NCI-H526 treated with DMSO at 0.1 percent for 48 hours (cell line): ENCODE measurements around the gene INO80.
A peak's percentile ranks its signal among the peaks of the same experiment; 100 is the strongest.
"Not testable (repeated sequence)": the region's sequence is repeated elsewhere in the genome, so short reads cannot be mapped to it uniquely, and the experiment has no call there.

Source experiments
- DNase-seq: peaks from one replicate; lab custom pipeline; 2025; lab: John Stamatoyannopoulos, UW

The INO80 gene

DNA sequence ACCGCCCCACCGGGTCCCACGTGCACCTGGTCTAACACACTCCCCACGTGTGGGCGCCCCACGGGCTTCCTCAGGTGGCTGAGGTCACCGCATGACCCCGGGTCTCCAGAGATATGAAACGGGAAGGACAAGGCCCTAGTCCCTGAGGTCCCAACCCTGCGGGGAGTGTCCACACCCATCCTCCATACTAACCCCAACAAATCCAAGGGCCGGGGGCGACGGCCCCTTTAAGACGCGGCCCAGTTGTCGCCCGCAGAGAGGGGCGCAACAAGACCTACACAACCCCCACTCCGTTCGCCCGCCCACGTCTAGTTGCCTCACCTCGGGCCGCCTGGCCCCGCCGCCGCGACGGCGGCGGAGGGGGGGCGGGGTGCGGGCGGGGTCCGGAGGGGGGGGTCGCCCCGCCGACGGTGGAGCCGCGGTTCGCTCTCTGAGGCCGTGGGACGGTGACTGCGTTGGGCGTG is 396 bp downstream of the INO80 start:
- DNase-seq = peak; percentile 39

DNA sequence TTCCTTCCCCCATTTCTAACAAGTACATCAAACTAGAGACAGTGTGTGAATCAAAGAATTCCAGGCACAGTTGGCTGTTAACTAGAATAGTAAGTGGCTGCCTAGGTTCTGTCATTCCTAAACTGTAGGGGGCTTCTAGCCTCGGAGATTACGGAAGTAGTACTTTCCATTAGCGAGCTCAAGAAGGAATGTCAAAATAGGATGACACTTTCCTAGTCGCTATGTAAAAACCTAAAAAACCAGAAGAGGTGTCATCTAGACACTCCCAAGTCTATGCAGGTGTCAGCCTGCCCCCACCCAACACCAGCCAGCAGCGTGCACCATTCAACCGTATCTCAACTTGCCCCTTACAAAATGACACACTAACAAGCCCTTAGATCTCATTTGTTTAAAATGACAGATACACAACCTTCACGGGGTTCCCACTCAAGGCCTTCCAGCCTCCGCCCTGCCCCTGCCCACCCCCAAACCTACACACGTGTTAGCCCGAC is 874 bp downstream of the INO80 start:
- DNase-seq = peak; percentile 29

DNA sequence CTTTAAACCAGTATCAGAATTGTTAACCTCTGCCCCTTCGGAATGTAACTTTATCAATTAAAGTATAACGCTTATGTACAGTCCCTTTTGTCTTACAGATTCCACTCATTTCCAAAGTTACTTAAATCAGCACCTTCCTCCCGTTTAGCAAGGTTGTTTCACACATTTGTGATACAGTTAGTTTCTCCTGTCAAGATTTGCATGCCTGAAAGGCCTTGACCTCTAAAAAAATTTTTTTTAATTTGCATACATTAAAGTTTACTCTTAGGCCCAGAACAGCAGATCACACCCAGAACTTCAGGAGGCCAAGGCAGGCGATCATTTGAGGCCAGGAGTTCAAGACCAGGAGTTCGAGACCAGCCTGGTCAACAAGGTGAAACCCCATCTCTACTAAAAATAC is 9.1 kb downstream of the INO80 start:
- DNase-seq = peak; percentile 1

DNA sequence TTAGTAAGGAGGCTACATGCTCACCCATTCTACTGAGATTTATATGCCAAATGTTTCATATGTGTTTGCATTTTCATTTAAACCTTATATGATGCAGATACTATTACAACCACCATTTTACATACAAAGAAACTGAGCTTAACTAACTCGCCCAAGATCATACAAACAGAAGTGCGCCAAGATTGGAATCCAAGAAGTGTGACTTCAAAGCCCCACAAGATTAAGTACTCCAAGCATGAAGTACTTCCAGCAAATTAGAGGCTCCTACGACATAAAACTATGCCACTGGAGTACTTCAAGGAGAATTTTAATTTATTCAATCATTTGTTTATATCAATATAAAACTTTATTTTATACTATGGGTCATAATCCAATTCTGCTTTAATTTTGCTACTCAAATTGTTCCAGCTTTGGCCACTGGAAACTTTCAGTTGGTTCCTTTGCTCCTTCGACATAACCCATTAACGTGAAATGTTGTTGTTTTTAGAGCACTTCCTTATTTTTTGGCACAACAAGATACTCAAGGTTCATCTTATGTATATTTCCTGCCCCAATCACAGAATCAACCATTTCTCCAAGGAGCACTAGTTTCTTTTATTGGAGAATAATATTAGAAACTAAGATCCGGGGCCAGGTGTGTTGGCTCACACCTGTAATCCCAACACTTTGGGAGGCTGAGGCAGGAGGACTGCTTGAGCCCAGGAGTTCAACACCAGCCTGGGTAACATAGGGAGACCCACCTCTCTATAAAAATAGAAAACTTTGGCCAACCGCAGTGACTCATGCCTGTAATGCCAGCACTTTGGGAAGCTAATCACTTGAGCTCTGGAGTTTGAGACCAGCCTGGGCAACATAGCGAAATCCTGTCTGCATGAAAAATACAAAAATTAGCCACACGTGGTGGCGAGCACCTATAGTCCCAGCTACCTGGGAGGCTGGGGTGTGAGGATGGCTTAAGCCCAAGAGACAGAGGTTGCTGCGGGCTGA is 10.4 kb downstream of the INO80 start:
- no peak for DNase-seq

DNA sequence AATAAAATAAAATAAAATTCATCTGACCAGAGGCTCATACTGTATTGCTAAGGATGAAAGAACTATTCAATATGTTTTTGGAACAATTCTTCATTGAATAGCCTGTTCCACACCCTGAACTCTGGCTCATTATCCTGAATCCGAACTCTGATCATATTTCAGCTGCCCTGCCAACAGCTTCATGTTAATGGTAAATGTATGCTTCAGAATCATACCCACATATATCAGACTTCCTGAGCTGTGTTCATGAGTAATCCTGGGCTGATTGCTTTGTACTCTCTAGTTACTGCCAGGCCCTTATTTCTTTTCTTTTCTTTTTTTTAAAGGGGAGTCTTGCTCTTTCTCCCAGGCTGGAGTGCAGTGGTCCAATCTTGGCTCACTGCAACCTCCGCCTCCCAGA is 11.8 kb downstream of the INO80 start:
- no peak for DNase-seq

DNA sequence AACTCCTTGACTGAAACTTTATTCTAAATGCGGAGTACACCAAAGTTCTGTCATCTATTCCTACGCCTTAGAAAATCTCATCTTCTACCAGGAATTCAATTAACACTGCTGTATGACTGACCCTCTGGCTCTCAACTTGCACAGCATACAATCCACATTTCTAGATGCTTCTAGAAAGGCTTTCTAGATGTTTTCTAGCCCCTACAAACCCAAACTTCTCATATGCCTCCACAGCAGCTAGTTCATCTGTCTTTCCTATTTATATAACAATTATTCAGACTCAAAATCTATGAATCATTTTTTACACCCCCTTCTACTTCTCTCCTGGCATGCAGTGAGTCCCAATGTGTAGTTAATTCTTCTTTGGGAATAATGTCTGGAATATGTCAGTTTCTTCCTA is 13.2 kb downstream of the INO80 start:
- DNase-seq = no peak

DNA sequence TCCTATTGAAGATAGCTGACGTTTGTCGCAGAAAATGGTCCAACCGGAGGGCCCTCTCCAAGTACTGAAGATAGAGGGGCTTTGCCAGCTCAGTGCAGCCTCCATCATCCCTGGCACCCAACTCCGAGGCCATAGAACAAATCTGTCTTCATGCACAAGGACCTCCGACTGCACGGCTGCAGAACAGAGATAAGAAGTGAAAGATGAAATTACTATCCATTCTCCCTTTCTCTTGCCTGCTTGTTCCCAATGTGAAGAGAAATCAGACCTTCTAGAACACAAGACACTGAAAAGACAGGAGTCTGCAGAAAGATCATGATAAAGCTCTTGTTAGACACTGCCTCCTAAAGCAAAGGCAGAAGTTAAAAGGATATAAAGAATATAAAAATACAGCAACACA is 19.9 kb downstream of the INO80 start:
- no peak for DNase-seq

DNA sequence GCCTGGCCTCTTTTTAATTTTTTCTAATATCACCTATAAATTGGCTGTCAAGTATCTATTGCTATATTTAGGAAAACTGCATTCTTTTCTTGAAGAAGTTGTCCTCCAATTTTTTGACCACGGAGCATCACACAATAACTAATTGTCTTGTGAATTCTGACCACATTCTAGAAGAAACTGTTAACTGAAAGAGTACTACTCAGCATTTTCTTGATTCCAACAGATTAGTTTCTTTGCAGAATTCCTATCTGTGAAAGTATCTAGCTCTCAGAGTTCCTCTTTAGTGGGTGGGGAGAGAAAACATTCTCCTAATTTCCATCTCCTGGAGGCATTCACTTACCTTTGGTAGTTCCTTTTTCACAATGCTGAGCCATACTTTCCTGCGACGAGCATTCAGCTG is 31.1 kb downstream of the INO80 start:
- DNase-seq = no peak

DNA sequence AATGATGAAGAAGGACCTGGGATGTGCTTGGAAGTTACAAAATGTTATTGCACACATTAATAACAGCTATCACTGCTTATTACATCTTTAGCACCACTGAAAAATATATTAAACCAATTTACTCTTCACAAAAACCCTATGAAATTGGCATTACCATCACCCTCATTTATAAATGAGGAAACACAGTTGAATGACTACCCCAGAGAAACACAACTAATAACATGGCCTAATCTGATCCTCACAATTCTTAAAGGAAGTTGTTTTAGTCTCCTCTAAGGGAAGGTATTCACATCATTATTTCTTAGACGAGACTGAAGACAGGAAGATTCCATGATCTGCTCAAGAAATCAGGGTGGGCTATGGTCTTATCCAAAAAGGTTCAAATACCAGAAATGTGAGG is 35.9 kb downstream of the INO80 start:
- no peak for DNase-seq

DNA sequence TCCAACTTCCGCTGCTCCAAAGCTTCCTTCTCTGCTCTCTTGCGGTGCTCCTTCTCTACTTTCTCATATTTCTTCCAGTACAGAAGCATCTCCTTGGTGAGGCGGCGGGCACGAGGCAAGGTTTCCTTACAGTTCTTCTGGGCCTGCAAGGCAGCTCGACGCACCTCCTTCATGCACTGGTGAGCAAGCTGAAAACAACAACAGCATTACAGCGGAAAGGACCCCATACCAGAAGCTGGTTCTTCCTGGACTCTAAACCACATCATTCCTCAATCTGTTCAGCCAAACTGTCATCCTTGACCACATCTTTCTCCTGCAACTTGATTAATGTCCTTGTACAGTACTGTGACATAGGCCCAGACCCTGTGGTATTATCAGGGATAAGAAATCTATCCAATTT is 36.4 kb downstream of the INO80 start:
- DNase-seq = no peak

DNA sequence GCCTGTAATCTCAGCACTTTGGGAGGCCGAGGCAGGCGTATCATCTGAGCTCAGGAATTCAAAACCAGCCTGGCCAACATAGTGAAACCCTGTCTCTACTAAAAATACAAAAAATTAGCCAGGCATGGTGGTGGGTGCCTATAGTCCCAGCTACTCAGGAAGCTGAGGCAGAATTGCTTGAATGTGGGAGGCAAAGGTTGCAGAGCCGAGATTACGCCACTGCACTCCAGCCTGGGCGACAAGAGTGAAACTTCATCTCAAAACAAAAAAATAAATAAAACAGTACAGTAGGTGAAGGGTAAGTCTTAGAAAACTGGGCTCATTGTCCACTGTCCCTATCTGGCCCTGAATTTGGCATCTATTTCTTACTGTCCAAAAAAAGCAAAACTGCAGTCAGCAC is 37.2 kb downstream of the INO80 start:
- DNase-seq = not testable (repeated sequence)

DNA sequence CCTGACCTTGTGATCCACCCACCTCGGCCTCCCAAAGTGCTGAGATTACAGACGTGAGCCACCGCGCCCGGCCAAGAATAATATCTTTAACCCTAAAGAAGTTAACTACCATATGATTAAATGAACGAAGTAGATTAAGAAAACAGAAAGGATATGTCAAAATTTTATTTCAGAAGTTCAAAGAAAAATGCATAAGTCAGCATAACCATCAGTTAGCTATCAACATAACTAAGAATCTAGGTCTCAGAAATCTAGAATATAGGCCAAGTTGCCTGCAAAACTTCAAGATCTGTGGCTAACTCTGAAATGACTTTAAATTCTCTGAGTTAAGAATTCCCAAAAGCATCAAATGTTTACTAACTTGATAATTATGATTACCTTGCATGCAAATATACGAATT is 38.0 kb downstream of the INO80 start:
- no peak for DNase-seq

DNA sequence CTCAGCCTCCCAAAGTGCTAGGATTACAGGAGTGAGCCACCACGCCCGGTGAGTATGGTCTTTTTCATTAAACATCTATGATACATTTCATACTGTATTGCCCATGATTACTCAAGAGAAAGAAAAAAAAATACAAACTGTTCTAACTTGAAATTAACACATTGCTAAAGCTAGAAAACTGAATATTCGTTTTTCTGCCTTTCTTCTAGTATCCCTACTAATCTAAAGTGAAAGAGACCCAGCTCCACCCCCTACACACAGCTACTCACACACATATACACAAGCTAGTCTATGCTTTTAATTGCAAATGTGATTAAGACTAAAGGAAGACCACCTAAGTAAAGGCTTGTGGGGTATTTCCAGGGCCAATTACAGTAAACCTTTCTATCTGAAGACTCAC is 43.1 kb downstream of the INO80 start:
- DNase-seq = no peak

DNA sequence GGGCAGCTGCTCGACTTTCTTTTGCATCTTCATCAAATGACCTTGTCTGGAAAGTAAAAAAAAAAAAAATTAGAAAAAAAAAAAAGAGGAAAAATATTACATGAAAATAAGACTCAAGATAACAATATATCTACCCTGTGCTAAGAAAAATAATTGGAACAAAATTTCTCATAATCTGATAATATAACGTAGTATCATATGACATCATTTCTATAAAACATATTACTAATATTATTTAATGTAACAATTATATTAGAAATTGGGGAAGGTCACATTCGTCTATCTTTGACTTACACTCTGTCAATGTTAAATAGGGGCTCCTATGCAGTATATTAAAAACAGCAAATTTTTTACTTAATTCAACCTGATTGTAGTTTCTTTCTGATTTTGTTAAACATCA is 44.1 kb downstream of the INO80 start:
- no peak for DNase-seq

DNA sequence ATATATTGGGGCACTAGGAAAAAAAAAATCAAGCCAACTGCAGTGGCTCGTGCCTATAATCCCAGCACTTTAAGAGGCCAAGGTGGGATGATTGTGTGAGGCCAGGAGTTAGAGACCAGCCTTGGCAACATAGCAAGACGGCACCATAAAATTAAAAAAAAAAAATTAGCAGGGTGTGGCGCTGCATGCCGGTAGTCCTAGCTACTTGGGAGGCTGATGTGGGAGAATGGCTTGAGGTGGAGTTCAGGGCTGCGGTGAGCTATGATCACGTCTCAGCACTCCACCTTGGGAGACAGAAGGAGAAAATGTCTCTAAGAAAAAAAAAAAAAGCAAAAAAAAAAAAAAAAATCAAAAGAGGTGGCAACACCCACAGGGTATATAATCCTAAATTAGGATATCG is 49.6 kb downstream of the INO80 start:
- no peak for DNase-seq

DNA sequence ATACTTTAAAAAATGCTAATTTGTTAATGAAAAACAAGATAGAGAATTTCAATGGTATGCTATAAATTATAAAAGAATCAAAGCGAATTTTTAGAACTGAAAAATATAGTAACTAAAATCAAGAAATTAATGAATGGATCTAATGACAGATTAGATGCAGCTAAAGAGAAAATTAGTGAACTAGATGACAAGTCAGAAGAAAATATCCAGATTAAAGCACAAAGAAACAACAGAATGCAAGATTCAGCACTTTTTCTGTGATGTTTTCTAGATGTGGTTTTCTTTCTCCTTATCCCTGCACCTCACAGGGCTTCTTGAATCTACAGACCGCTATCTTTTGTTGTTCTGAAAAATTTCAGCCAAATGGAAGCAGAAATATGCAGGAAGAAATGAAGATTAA is 54.4 kb downstream of the INO80 start:
- DNase-seq = no peak

DNA sequence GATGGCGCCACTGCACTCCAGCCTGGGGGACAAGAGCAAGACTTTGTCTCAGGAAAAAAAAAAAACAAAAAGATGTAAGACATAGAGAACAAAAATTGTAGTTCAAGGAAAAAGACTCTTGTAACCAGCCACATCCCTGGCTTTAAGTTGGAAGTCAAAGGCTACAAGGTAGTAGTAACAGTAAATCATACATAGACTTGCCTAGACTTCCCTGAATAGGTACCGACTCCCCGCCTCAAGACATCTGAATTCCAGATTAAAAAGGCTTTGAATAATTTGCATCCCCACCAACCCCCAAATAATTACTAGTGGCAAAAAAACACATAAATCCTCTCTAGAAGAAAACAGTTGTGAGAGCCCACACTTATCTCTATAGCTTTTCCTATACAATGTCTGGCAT is 55.6 kb downstream of the INO80 start:
- DNase-seq = no peak

DNA sequence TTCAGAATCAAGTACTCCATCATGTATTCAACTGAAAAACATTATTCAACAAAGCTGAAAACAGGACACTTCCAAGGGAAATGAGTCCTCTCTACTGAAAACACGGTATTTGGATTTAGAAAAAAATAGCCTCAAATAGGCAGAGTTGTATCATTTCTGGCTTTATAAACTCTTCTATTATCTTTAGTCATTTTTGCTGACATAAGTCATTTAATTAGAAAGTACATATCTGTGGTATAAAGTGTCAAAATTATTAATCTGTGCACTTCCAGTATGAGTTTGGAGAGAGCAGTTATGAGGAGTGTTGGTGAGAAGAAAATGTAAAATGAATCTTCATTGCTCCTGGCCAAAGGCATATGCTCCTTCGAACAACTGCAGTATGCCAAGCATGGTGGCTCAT is 59.3 kb downstream of the INO80 start:
- DNase-seq = no peak

DNA sequence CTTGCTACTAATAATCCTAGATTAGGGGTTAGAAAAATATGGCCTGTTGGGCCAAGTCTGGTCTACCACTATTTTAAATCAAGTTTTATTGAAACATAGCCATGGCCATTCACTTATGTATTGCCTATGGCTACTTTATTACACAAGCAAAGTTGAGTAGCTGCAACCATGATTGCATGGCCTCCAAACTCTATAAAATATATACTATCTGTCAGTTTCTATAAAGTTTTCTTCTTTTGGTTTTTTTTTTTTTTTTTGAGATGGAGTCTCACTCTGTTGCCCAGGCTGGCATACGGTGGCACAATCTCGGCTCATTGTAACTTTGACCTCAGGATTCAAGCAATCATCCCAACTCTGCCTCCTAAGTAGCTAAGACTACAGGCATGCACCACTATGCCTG is 60.4 kb downstream of the INO80 start:
- no peak for DNase-seq

DNA sequence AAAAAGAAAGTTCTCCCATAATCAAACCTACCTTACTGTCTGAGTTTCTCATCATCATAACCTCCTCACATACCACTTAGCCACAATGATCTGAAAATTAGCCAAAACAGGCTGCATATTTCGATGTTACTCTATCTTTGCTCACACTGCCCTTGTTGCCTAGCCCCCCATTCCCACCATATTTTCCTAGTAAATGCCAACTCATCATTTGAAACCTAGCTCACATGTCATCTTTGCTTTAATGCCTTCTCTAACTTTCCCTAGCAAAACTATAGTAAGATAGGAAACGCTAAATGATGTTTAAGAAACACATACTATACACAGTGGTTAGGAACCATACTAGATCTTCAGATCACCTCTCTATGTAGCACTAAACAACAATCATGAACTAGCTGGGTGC is 64.9 kb downstream of the INO80 start:
- no peak for DNase-seq

DNA sequence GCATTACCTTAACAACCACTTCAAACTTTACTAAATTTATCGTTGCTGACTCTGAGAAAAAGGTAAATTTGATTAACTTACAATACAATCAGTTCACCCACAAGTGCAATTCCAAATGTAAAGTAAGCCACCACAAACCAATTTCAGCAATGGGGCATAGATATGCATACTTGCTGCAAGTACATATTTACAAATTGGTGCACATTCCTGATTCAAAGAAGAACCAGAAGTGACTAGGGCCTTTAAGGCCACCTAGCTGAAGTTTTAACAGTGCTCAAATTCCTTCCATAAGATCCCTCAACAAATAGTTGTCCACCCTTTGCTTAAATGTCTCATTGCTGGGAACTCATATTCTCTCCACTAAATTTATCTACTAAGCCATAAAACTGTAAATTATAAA is 67.2 kb downstream of the INO80 start:
- DNase-seq = no peak

DNA sequence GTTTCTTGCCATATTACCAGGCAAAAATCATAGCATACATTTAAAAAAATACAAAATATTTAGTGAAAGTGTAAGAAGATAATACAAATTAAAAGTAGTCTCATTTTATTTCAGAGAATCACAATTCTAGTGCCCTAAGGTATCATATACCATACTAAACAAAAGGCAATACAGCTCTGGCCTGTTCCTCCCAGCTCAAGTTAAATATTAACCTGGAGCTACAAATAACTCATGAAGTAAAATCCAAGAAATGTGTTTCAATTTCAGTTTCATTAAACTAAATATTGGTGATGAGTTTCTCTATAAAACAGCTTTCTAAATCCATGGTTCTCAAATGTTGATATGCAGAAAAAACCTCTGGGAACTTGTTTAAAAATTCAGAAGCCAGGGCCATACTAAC is 67.7 kb downstream of the INO80 start:
- DNase-seq = peak; percentile 17

DNA sequence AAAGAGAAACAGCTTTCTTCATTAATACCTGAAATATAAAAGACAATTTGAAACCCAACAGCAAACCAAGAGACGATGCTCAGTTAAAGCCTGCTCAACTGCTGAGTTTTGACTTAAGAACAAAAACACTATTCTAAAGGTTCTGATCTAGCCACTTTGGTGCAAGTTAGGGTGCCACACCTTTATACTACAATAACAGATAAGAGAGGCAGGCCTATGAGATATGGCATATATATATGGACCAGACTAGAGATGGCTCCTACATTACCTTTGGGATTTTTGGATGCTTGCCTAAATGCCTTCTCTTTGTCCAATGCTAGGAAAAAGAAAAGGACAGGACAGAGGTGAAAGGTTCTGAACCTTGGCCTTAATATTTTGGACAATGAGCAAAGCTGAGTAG is 68.6 kb downstream of the INO80 start:
- no peak for DNase-seq
